Stimulated activated CD8-positive, alpha-beta memory T cell treated with anti-CD3 and anti-CD28 coated beads, Interleukin-15, amount 100 ng/mL, for 24 hours (primary cell): ENCODE measurements around the gene TTC23.
"Not testable (repeated sequence)": the region's sequence is repeated elsewhere in the genome, so short reads cannot be mapped to it uniquely, and the experiment has no call there.

Source experiments
- DNase-seq: peaks from one replicate; pipeline ENCODE4 v3.0.0-alpha.2; 2020; ENCODE audit warnings: low read depth

The TTC23 gene

DNA sequence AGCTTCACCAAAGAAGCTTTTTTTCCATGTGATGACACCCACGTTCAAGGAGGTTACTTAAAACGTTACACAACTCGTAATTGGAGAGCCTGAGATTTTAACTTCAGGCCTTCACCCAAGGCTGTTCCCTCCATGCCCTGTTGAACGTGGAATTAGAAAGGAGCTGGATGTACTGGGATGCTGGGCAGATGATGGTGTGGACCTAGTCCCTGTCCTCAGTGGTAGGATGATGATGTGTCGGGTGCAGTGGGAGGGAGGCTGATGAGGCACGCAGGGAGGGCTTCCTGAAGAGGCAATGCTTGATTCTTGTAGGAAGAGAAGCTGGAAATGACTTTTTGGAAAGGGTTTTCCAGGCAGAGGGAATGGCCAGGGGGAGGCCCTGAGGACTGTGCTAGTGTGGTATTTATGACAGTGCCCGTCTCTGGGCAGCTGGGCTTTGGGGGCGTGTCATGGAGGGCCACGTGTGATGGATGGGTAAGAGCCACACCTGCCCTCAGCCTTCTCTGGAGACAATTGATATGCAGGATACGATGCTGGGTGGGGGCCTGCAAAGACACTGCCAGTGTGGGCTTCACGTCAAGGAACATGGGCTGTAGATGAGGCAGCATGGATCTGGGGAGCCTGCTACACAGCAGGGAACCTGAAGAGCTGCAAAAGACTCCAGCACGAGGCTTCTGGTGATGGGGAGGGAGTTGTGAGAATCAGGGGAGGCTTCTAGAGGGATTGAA lies 129.2 kb downstream of the TTC23 start:
- no peak for DNase-seq

DNA sequence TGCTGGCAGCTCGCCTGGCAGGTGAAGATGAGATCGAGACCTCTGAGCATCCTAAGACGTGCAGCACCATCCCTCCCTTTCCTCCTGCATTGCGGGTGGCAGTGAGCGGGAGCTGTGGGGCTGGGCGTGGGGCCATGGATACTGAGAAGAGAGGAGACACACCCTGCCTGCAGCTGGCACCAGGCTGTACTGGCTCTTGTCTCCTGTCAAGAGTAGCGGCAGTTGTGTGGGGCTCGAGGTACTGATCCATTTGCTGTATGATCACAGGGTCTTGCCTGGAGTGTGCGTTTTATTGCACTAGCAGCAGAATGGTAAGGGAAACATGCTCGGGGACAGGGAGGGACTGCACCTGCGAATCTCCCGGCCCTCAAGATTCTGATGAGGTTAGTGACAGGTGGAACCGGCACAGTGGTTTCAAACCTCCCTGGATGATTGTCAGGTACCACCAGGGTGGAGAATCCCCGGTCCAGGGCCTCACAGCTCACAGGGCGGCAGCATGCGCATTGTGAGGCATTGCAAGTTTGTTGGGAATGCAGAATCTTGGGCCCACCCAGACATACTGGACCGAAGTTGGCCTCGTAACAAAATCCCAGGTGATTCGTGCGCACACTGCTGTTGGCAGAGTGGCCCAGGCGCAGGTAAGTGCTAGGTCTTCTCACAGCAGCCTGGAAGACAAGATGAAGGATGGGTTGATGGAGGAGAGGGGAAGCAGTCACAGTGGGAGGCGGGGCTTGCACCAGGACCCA lies 130.4 kb downstream of the TTC23 start:
- DNase-seq: no peak

DNA sequence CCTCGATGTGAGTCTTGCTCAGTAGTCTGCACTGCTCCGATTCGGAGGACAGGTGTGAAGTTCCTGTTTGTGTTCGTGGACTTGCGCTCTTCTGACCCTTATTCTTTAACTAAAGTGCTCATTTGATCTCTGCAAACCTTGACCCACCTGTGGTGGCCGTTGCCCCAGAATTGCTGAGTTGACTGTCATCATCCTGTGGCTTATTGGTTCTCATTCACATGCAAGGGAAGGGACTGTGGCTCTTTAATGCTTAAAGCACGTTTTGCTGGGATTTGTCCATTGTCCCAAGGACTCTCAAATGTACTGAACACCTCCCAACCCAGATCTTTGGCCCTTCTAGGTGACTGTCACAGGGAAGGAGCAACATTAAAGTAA lies 131.1 kb downstream of the TTC23 start:
- DNase-seq: no peak

DNA sequence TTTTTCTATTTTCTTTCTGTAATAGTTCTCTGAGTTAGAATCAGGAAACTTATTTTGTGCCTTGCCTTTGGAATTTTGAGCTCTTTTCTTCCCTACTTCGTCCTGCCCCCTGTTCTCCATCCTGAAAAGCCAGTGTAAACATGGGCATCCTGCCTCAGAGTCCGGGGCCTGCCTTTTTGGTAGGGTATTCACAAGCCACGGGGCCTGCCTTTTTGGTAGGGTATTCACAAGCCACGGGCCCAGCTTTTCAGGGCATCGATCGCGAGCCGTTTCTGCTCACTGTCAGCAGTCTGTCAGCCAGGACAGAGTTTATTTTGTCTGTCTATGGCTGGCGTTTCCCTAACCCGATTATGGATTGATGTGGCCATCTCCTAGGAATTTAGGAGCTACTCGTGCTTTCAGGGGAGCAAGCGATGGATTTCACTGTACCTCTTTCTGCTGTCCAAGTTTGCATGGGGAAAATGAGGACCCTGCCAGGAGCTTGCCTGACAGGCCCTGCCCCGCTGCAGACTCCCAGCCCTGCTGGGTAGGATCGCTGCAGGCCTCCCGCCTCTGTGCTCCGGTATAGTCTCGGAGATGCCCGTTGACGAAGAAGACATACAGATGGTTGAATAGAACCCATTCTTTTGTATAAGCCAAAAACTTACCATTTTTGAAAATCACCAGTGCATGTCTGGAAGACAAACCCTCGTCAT lies 131.7 kb downstream of the TTC23 start:
- DNase-seq: no peak

DNA sequence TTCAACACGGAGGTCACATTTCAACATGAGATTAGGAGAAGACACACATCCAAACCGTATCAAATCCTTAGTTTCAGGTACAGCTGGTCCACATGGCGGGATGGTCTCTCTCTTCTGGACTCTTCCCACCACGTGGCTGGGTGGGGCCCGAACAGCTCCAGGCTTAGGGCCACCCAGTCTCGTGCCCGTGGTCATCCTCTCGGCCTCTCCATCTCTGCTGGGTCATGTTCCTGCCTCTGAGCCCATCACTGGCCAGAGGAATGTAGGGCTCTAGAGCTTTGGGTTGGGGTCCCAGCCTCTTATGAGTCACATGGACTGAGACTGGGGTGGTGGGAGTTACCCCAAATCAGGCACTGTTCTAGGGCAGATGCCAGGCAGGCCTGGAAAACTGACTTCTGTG lies 132.3 kb downstream of the TTC23 start:
- DNase-seq: no peak

DNA sequence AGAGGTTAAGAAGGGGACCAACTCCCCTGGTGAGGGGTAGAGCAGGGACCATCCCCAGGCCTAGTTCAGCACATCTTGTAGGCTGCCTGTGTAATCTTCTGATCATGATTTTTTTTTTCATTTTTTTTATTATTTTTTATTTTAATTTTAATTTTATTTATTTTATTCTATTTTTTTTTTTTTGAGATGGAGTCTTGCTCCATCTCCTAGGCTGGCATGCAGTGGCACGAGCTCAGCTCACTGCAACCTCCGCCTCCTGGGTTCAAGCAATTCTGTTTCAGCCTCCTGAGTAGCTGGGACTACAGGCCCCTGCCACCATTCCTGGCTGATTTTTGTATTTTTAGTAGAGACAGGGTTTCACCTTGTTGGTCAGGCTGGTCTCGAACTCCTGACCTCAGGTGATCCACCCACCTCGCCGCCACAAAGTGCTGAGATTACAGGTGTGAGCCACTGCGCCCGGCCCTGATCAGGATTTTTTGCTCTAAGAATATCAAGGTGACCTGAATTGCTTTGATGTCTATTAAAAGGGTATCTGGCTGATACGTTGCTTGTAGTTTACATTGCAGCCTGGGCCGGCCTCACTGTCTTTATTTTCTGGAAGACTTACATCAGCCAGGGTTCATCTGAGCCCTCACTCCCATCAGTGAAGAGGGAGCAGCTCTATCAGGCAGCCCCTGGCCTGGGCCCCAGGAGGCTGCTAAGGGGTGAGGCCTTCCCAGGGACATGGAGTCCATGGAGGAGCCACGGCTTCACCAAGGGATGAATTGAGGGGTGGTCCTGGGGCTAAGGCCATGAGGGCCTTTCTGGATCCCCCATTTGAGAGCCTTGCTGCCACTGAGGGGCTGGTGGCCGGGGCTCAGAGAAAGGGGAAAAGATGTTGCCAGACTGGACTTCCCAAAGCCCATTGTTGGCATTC lies 133.8 kb downstream of the TTC23 start:
- DNase-seq: no peak

DNA sequence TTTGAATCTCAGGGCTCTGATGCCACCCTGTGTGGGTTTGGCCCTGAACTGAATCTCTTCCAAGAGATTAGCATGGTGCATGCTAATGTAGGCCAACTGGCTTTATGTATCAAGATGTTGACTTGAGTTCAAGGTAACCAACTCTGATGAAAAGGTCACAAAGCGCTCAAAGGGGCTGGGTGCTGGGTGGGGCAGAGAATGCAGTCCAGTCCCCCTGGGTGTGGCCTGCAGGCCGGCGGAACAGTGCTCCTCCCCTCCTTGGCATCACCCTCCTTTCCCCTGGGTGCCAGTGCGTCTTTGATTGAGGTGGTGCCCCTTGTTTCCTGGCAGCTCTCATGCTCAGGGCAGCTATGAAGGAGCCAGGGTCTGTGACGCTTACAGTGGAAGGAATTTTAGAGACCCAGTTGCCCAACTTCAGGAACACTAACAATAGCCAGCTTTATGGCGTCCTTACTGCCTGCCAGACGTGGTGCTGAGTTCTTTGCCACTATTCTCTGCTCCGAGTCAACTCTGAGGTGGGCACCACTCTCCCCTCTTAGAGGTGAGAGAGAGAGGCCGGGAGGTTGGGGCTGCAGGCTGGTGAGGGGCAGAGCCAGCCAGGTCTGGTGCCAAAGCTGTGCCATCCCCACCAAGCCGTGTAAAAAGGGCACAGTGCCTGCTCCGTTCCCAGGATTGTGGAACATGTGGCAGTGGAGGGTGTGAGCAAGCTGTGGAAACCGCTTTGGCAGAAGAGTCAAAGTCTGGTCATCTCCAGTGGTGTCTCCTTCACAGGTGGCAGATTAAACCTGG lies 134.7 kb downstream of the TTC23 start:
- DNase-seq: no peak

DNA sequence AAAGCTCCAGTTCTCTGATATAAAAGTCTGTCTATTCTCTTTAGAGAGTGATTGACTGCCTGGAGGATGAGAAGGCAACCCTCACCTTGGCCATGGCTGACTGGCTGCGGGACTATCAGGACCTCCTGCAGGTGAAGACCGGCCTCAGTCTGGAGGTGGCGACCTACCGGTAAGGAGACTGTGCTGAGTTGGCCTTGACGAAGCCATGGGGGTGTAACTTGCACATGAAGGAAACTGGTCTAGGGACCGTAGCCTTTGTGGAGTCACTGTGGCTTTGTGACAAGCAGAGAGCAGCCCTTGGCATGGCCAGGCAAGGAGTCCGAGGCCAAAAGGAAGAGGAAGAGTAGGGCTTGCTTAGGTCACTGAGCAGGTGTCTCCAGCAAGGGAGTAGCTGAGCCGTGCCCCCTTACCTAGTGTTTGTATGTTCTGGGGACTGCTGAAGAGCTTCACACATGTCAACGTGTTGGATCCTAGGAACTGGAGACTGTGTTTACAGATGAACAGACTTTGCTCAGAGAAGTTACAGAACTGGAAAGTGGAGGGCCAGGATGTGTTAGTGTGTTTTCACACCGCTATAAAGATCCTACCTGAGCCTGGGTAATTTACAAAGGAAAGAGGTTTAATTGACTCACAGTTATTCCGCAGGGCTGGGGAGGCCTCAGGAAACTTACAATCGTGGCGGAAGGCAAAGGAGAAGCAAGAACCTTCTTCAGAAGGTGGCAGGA lies 135.7 kb downstream of the TTC23 start:
- DNase-seq: no peak

DNA sequence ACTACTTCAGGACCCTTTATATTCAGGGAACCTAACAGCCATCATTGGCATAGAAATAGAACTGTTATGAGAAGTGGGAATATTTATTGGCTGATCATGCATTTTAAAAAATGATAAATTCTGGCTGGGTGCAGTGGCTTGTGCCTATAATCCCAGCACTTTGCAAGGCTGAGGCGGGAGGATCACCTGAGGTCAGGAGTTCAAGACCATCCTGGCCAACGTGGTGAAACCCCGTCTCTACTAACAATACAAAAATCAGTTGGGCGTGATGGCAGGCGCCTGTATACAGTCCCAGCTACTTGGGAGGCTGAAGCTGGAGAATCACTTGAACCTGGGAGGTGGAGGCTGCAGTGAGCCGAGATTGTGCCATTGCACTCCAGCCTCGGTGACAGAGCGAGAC lies 137.7 kb downstream of the TTC23 start:
- not testable (repeated sequence) for DNase-seq

DNA sequence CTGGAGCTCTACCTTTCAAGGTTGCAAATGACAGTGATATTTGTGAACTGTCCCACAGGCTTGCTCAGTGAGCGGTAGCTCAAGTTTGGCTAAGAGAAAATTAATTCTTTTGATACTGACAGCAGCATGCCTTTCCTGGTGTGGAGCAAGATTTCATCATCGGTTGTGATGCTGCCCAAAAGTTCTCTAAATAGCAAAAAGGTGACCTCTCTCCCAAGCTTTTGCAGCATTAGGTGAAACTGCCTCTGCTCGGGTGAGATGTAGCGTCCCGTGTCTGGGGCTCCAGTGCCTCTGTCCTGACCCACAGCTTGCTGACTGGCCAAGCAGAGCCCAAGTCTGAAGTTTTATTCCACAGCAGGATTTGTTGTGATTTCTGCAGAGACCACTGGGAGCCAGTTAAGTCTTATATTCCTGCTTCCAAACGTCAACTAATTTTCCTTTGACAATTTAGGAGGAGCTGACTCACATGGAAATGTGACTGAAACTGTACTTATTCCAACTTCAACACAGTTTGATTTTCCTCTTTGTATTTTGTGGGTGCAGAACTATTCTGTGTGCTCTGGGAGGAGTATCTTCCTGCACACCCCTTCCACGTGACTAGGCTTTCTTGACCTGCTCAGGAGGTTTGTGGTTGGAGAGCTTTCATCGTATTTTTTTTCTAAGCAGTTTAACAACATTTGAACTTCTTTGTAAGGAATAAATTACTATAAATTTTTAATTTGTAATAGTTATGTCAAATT lies 138.6 kb downstream of the TTC23 start:
- DNase-seq: no peak

DNA sequence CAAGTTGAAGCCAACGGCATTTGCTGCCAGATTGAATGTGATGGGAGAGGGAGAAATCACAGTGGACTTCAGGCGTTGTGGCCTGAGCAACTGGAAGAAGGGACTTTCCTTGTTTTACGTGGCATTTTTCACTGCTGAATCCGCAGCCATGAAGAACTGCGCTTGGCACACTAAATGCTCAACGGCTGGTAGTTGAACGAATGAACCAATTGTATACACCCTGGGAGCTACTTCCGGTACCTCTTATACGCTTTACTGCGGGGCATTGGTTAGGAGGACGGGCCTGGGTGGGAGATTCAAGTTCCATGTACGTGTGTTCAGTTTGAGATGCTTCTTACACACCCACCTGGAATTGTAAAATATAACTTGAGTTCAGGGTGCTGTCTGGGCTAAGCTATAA lies 139.3 kb downstream of the TTC23 start:
- no peak for DNase-seq

DNA sequence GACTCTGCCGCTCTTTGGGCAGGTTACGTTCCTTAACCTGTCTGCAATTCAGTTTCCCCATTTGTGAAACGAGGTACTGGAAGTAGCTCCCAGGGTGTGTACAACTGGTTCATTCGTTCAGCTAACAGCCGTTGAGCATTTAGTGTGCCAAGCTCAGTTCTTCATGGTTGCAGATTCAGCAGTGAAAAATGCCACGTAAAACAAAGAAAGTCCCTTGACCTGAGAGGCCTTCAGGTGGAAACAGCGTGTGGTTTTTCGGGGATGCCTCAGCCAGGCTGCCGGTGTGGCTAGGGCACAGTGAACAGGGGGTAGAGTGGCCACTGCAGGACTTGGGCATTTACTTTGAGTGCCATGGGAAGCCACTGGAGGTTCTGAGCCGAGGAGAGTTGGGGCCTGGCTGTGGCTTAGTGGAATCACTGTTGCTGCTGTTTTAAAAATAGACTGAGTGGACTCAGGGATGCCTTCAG lies 139.8 kb downstream of the TTC23 start:
- DNase-seq: no peak

DNA sequence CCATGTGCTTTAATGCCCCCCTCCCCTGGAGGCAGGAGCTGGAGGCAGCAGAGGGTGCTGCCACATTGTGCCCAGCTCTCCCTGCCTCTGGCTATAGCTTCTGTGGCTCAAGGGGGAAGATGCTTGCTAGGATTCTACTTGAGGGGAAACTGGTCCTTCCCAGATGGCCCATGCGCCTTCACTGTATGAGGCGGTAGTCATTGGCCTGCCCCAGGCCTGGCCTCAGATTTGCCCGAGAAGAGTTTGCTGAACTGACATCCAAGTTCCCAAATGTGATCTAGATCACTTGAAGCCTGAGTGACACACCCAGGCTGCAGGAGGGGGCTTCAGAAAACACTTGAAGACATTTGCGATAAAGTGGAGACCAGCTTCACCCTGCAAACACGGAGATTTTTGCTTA lies 140.4 kb downstream of the TTC23 start:
- no peak for DNase-seq

DNA sequence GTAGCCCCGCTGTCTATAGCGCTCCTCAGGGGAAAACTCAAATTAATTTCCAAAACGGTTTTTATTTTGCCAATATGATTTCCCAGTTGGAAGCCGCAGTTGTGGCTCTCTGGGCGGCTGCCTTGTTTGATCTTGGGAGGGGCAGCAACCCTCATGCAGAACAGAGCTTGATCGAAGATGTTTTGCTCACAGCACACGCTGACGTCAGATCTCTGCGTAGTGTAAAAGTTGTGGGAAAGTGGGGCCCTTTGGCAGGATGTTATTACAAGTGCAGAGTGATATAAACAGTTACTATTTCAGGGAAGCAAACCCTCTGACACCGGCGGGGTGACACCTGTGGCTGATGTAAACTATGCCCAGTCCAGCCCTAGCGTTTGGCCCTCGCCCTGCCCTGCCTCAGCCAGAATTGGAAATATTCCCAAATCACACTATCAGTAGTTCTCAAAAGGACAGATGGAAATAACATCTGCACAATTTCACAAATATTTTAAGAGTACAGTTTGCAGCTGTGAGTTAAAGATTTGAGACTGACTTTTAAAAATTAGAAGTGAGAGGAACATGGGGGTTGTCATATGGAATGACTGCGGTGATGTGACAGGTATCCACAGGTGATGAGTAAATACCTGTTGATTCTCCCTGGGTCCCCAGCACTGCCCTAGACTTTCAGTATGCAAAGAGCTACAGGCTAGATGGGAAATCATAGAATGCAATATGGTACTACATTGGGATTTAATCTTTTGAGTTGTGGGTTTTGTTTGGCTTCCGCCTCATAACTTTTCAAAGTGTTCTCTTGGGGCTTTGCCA lies 142.8 kb downstream of the TTC23 start:
- DNase-seq: no peak

DNA sequence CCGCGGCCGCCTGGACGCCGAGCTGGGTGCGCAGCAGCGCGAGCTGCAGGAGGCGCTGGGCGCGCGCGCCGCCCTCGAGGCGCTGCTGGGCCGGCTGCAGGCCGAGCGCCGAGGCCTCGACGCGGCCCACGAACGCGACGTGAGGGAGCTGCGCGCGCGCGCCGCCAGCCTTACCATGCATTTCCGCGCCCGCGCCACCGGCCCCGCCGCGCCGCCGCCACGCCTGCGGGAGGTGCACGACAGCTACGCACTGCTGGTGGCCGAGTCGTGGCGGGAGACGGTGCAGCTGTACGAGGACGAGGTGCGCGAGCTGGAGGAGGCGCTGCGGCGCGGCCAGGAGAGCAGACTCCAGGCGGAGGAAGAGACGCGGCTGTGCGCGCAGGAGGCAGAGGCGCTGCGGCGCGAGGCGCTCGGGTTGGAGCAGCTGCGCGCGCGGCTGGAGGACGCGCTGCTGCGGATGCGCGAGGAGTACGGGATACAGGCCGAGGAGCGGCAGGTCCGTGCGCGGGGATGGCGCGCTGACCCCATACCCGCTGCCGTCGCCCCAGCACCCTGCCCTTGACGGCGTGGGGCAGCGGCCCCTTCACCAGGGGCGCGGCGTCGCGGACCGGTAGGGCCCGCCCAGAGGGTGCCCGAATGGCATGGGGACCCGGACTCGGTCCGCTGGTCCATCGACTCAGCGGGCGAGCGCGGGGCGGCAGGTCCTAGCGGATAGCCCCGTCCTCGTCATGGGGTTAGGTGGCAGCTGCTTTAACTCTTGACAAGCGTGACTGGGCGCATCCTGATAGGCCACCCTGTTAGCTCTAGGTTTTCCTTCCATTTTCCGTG lies 143.7 kb downstream of the TTC23 start:
- DNase-seq: no peak

DNA sequence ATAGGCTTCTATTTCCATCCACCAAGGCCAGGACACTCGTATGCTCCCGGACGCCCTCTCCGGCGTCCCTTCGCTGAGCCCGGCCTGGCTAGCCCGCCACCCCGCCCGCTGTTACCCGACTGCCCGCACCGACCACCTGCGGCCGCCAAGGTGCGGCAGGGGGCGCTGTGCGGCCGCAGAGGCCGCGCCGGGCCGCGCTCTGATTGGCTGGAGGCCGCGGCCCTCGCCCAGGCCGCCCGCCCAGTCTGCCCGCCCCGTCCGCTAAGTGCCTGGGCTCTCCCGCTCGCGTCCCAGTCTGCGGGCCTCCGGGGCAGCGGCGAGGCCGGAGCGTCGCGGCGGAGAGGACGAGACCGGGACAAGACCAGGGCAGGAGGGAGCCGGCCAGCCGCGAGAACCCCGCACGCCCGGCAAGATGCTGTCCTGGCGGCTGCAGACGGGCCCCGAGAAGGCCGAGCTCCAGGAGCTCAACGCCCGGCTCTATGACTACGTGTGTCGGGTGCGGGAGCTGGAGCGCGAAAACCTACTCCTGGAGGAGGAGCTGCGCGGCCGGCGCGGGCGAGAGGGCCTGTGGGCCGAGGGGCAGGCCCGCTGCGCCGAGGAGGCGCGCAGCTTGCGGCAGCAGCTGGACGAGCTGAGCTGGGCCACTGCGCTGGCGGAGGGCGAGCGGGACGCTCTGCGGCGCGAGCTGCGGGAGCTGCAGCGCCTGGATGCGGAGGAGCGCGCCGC lies 144.4 kb downstream of the TTC23 start, which contains the start of gene SYNM:
TSS of gene SYNM (plus strand) at position 293 of the 726 bp plus-strand sequence. CDS start at position 413, 120 bp downstream.
- no peak for DNase-seq

DNA sequence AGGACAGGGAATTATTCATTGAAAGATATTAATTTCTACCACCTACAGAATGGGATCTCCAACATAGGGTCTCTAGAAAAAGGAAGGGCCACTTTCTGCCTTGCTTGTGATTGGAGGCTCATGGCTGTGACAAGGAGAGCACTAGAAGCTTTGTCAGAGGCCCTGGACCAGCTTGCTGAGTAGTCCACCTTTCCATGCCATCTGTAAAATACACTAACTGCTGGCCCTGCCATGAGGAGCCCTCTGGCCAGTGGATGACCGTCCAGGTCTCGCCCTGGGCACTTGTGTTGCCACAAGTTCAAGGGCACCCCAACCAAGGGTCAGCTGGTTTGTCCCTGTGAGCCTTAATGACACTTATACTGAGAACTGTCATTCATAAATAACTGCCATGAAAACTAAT lies 146.1 kb downstream of the TTC23 start:
- no peak for DNase-seq
